Keratinocyte (primary cell): ENCODE results near the gene TTYH1. TPM values are rescaled to one million over a fixed set of nuclear protein-coding genes. Genes with fewer than 3 reads are reported as not detected.

ENCODE experiments used
- DNase-seq: peaks from one replicate; pipeline ENCODE4 v3.0.0-alpha.2; 2011; ENCODE audit warnings: low read depth, missing footprints, low spot score
- FAIRE-seq: peaks from 2 replicates; lab custom pipeline; 2011; peaks lifted over from hg19 to GRCh38; lab: Jason Lieb, UNC
- H2AFZ ChIP-seq: 2 replicates; pipeline ENCODE4 v1.6.0; 2012; ENCODE audit warnings: low read length, control low read depth, inconsistent platforms; ENCODE audit not compliant: control insufficient read depth
- H3K27ac ChIP-seq: 2 replicates; pipeline ENCODE4 v1.5.1; 2011; ENCODE audit warnings: low read length; ENCODE audit not compliant: control insufficient read depth, insufficient read depth
- H3K27me3 ChIP-seq: 3 replicates; pipeline ENCODE4 v1.6.0; 2011; ENCODE audit warnings: low read length; ENCODE audit not compliant: control insufficient read depth, insufficient read depth; ENCODE audit errors: extremely low read depth
- H3K36me3 ChIP-seq, 2 experiments: 2 replicates in 1 of 2; 3 replicates in 1 of 2; pipeline ENCODE4 v1.5.1; 2011; ENCODE audit warnings: low read length in 2 of 2, mild to moderate bottlenecking in 1 of 2; ENCODE audit not compliant: control insufficient read depth in 2 of 2, insufficient read depth in 2 of 2; ENCODE audit errors: extremely low read depth in 1 of 2
- H3K4me1 ChIP-seq: 3 replicates; pipeline ENCODE4 v1.5.1; 2011; ENCODE audit warnings: low read length; ENCODE audit not compliant: control insufficient read depth, insufficient read depth; ENCODE audit errors: extremely low read depth
- H3K4me2 ChIP-seq: 3 replicates; pipeline ENCODE4 v1.6.0; 2011; ENCODE audit warnings: low read depth, low read length; ENCODE audit not compliant: control insufficient read depth, insufficient read depth; ENCODE audit errors: extremely low read depth
- H3K4me3 ChIP-seq, 3 experiments: fragments of 200-600 bp in 1 of 3; sonication (generic) in 1 of 3; 2 replicates in 2 of 3; 3 replicates in 1 of 3; pipeline ENCODE4 v1.5.1; 2011 to 2016; ENCODE audit warnings: low read length in 3 of 3, mild to moderate bottlenecking in 3 of 3, control low read depth in 2 of 3, inconsistent platforms in 1 of 3, low read depth in 1 of 3, mixed read lengths in 1 of 3, mixed run types in 1 of 3, moderate library complexity in 1 of 3; ENCODE audit not compliant: control insufficient read depth in 2 of 3, insufficient read depth in 2 of 3; ENCODE audit errors: extremely low read depth in 1 of 3
- H3K79me2 ChIP-seq: 2 replicates; pipeline ENCODE4 v1.6.0; 2012; ENCODE audit warnings: low read length; ENCODE audit not compliant: control insufficient read depth, insufficient read depth
- H3K9ac ChIP-seq: 3 replicates; pipeline ENCODE4 v1.6.0; 2011; ENCODE audit warnings: low read length; ENCODE audit not compliant: control insufficient read depth, insufficient read depth; ENCODE audit errors: extremely low read depth
- H3K9me1 ChIP-seq: 3 replicates; pipeline ENCODE4 v1.6.0; 2011; ENCODE audit warnings: low read length; ENCODE audit not compliant: control insufficient read depth, insufficient read depth; ENCODE audit errors: extremely low read depth
- H3K9me3 ChIP-seq: 2 replicates; pipeline ENCODE4 v1.5.1; 2012; ENCODE audit warnings: low read depth, low read length; ENCODE audit not compliant: control insufficient read depth
- H4K20me1 ChIP-seq: 3 replicates; pipeline ENCODE4 v1.6.0; 2011; ENCODE audit warnings: low read length; ENCODE audit not compliant: control insufficient read depth, insufficient read depth; ENCODE audit errors: extremely low read depth
- EZH2 ChIP-seq: IDR thresholded peaks from one replicate; pipeline ENCODE4 v1.6.1; 2012; ENCODE audit warnings: inconsistent platforms, mild to moderate bottlenecking, low read length, moderate library complexity
- dilution Hi-C: fragments of 300-500 bp; cut with MboI; formaldehyde crosslinking; loops from one replicate; pipeline ENCODE4 v1.7.0; 2020; ENCODE audit warnings: low sequenced_read_pairs; ENCODE audit not compliant: extremely low pct_ligation_motif_present
- polyA plus RNA-seq, 5 experiments: library from polyadenylated mRNA; depleted of rRNA in 3 of 5; stranded (reverse) in 3 of 5; stranded (forward) in 1 of 5; unstranded in 1 of 5; fragments of >200 nt; gene quantifications; 1 replicate in 1 of 5; 2 replicates in 3 of 5; 3 replicates in 1 of 5; pipeline versions ENCODE4 v1.2.1 to v1.2.3, GENCODE V29; 2011 to 2012; ENCODE audit warnings: missing spikeins in 2 of 5, low read depth in 1 of 5, low replicate concordance in 1 of 5
- TF ChIP-seq, protein P1 (sequence below), 3 experiments: IDR thresholded peaks in 1 of 3; conservative IDR thresholded peaks in 1 of 3; optimal IDR thresholded peaks in 1 of 3; 2 replicates in 2 of 3; 3 replicates in 1 of 3; pipeline versions ENCODE3 to v1.5.1; 2011; ENCODE audit warnings: low read length in 3 of 3, mild to moderate bottlenecking in 3 of 3, moderate library complexity in 2 of 3, control low read depth in 1 of 3, inconsistent platforms in 1 of 3; ENCODE audit not compliant: insufficient read depth in 2 of 3; ENCODE audit errors: extremely low read depth in 1 of 3

TTYH1 gene
- polyA plus RNA-seq, 1 donor (not counting 4 experiments of a cell fraction or from before 2014, with no cell fraction given) = 0.13 TPM

DNA sequence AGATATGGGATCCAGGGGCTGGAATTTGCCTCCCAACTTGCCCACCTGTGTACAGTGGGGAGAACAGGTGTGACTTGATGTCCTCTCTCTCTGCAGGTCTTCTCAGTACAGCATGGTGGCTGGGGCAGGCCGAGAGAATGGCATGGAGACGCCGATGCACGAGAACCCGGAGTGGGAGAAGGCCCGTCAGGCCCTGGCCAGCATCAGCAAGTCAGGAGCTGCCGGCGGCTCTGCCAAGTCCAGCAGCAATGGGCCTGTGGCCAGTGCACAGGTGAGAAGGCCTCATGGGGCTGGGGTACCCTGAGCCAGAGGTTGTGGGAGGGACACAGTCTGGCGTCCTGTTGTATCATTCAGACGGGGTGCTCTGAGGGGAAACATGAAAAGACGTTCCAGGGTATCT lies 36.7 kb downstream of the TTYH1 start:
- Histone ChIP-seq H3K27me3 (no peaks in the 10 kb centered on the region), H3K4me3 (no peak overlapping the region), H3K27ac (no peak overlapping the region), H4K20me1 (peaks cover 20% of the 10 kb centered on the region), H3K9ac (peak overlapping the region; percentile 24), H3K9me1 (peaks cover 2% of the 10 kb centered on the region), H3K9me3 (no peaks in the 10 kb centered on the region), H3K79me2 (peaks cover 98% of the 10 kb centered on the region), H2AFZ (no peak overlapping the region), H3K4me2 (no peak overlapping the region), H3K36me3 (peaks cover 47 to 51% of the 10 kb centered on the region in 2 experiments), H3K4me1 (peaks cover 22% of the 10 kb centered on the region)
- DNase-seq (no peak), FAIRE-seq (no peak)
- dilution Hi-C loops = no loop called here
- TF ChIP-seq, protein P1, sequence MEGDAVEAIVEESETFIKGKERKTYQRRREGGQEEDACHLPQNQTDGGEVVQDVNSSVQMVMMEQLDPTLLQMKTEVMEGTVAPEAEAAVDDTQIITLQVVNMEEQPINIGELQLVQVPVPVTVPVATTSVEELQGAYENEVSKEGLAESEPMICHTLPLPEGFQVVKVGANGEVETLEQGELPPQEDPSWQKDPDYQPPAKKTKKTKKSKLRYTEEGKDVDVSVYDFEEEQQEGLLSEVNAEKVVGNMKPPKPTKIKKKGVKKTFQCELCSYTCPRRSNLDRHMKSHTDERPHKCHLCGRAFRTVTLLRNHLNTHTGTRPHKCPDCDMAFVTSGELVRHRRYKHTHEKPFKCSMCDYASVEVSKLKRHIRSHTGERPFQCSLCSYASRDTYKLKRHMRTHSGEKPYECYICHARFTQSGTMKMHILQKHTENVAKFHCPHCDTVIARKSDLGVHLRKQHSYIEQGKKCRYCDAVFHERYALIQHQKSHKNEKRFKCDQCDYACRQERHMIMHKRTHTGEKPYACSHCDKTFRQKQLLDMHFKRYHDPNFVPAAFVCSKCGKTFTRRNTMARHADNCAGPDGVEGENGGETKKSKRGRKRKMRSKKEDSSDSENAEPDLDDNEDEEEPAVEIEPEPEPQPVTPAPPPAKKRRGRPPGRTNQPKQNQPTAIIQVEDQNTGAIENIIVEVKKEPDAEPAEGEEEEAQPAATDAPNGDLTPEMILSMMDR (optimal IDR thresholded peaks at IDR 0.05 in 1 of 3, IDR thresholded peaks at IDR 0.05 in 1 of 3, conservative IDR thresholded peaks at IDR 0.05 in 1 of 3; ENCODE audit: extremely low read depth in 1 of 3, insufficient read depth in 2 of 3, low read length in 3 of 3) = no peak
- no peak for TF ChIP-seq EZH2

DNA sequence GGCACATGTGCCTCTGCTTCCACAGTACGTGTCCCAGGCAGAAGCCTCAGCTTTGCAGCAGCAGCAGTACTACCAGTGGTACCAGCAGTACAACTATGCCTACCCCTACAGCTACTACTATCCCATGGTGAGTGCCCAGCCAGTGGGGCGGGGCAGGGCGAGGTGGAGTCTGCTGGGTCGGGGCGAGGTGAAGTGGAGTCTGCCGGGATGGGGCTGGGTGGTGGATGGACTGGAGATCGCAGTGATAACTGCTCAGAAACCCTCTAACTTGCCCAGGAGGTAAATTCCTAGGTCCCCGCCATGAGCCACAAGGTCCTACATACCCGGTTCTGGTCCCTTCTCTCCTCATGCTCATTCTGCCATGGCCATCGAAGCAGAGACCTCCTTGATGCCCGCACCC lies 37.4 kb downstream of the TTYH1 start:
- Histone ChIP-seq H2AFZ (no peak overlapping the region), H3K27ac (no peak overlapping the region), H3K4me3 (no peak overlapping the region), H3K4me2 (no peak overlapping the region), H3K27me3 (no peaks in the 10 kb centered on the region), H3K9ac (no peak overlapping the region), H3K9me1 (peaks cover 2% of the 10 kb centered on the region), H3K79me2 (peaks cover 96% of the 10 kb centered on the region), H3K9me3 (no peaks in the 10 kb centered on the region), H3K4me1 (peaks cover 16% of the 10 kb centered on the region), H3K36me3 (peaks cover 52 to 58% of the 10 kb centered on the region in 2 experiments), H4K20me1 (peaks cover 20% of the 10 kb centered on the region)
- dilution Hi-C loops = no loop called here
- DNase-seq (no peak), FAIRE-seq (no peak)
- TF ChIP-seq, protein P1 (optimal IDR thresholded peaks at IDR 0.05 in 1 of 3, IDR thresholded peaks at IDR 0.05 in 1 of 3, conservative IDR thresholded peaks at IDR 0.05 in 1 of 3; ENCODE audit: extremely low read depth in 1 of 3, insufficient read depth in 2 of 3, low read length in 3 of 3) = no peak
- no peak for TF ChIP-seq EZH2
